H9 (cell line): ENCODE data around the gene FHIT. TPM values are rescaled to one million over a fixed set of nuclear protein-coding genes. Genes with fewer than 3 reads are reported as not detected.

Experiments used
- DNase-seq: peaks from one replicate; pipeline ENCODE4 v3.0.0-alpha.2; 2017
- H2AFZ ChIP-seq: one replicate; pipeline ENCODE4 v1.6.1; 2013; ENCODE audit warnings: mild to moderate bottlenecking, low read length, control low read depth, moderate library complexity
- H2AK5ac ChIP-seq: 2 replicates; pipeline ENCODE4 v1.6.1; 2013; ENCODE audit warnings: low read length, control low read depth, mixed read lengths; ENCODE audit not compliant: insufficient read length
- H2BK120ac ChIP-seq: one replicate; pipeline ENCODE4 v1.6.1; 2013; ENCODE audit warnings: low read depth, mild to moderate bottlenecking, low read length, control low read depth, inconsistent platforms; ENCODE audit not compliant: poor library complexity, severe bottlenecking
- H2BK12ac ChIP-seq: 2 replicates; pipeline ENCODE4 v1.6.1; 2013; ENCODE audit warnings: low read length, control low read depth, mixed read lengths, low read depth; ENCODE audit not compliant: insufficient read length
- H2BK15ac ChIP-seq: 2 replicates; pipeline ENCODE4 v1.6.1; 2013; ENCODE audit warnings: low read depth, low read length, control low read depth
- H2BK20ac ChIP-seq: one replicate; pipeline ENCODE4 v1.6.1; 2013; ENCODE audit warnings: low read depth, mild to moderate bottlenecking, low read length, control low read depth, inconsistent platforms; ENCODE audit not compliant: poor library complexity, severe bottlenecking
- H2BK5ac ChIP-seq: 2 replicates; pipeline ENCODE4 v1.6.1; 2013; ENCODE audit warnings: low read length, control low read depth, mixed read lengths; ENCODE audit not compliant: insufficient read length
- H3K14ac ChIP-seq: 2 replicates; pipeline ENCODE4 v1.6.1; 2013; ENCODE audit warnings: low read length, control low read depth; ENCODE audit not compliant: insufficient read depth
- H3K18ac ChIP-seq: 2 replicates; pipeline ENCODE4 v1.6.1; 2013; ENCODE audit warnings: low read depth, mild to moderate bottlenecking, mixed read lengths, low read length, control low read depth; ENCODE audit not compliant: insufficient read length
- H3K23ac ChIP-seq: 2 replicates; pipeline ENCODE4 v1.6.1; 2013; ENCODE audit warnings: low read length, control low read depth, mixed read lengths, low read depth; ENCODE audit not compliant: insufficient read length
- H3K23me2 ChIP-seq: 2 replicates; pipeline ENCODE4 v1.6.1; 2013; ENCODE audit warnings: low read depth, mild to moderate bottlenecking, mixed read lengths, low read length, control low read depth; ENCODE audit not compliant: insufficient read length, poor library complexity, severe bottlenecking
- H3K27ac ChIP-seq: 2 replicates; pipeline ENCODE4 v1.5.1; 2013; ENCODE audit warnings: low read length, control low read depth, mixed read lengths, low read depth; ENCODE audit not compliant: insufficient read length
- H3K27me3 ChIP-seq: 2 replicates; pipeline ENCODE4 v1.6.1; 2013; ENCODE audit warnings: low read length, control low read depth, inconsistent platforms; ENCODE audit not compliant: insufficient read depth
- H3K4ac ChIP-seq: 2 replicates; pipeline ENCODE4 v1.6.1; 2013; ENCODE audit warnings: low read depth, mild to moderate bottlenecking, control low read depth, inconsistent platforms, low read length, moderate library complexity
- H3K4me1 ChIP-seq: 2 replicates; pipeline ENCODE4 v1.6.1; 2013; ENCODE audit warnings: low read length, control low read depth, inconsistent platforms; ENCODE audit not compliant: insufficient read depth
- H3K4me2 ChIP-seq: 2 replicates; pipeline ENCODE4 v1.6.1; 2013; ENCODE audit warnings: low read length, control low read depth, mixed read lengths; ENCODE audit not compliant: insufficient read length, insufficient read depth
- H3K56ac ChIP-seq: 2 replicates; pipeline ENCODE4 v1.6.1; 2013; ENCODE audit warnings: low read depth, mild to moderate bottlenecking, mixed read lengths, low read length, control low read depth; ENCODE audit not compliant: insufficient read length
- H3K79me1 ChIP-seq: 2 replicates; pipeline ENCODE4 v1.6.1; 2013; ENCODE audit warnings: low read depth, mild to moderate bottlenecking, moderate library complexity, low read length, control low read depth, inconsistent platforms; ENCODE audit not compliant: insufficient read depth, poor library complexity, severe bottlenecking
- H3K79me2 ChIP-seq: 2 replicates; pipeline ENCODE4 v1.6.1; 2013; ENCODE audit warnings: low read length, control low read depth, inconsistent platforms; ENCODE audit not compliant: insufficient read depth
- H3K9ac ChIP-seq: 2 replicates; pipeline ENCODE4 v1.6.1; 2013; ENCODE audit warnings: low read length, control low read depth, mixed read lengths; ENCODE audit not compliant: insufficient read length; ENCODE audit errors: extremely low read depth
- H3K9me3 ChIP-seq: one replicate; pipeline ENCODE4 v1.6.1; 2013; ENCODE audit warnings: low read depth, low read length, inconsistent platforms; ENCODE audit not compliant: control insufficient read depth
- H3T11ph ChIP-seq: one replicate; pipeline ENCODE4 v1.6.1; 2013; ENCODE audit warnings: mild to moderate bottlenecking, low read length, control low read depth, inconsistent platforms
- H4K20me1 ChIP-seq: one replicate; pipeline ENCODE4 v1.6.1; 2013; ENCODE audit not compliant: control insufficient read depth, insufficient read length, insufficient read depth
- H4K5ac ChIP-seq: 2 replicates; pipeline ENCODE4 v1.6.1; 2013; ENCODE audit warnings: low read depth, mild to moderate bottlenecking, mixed read lengths, low read length, control low read depth; ENCODE audit not compliant: insufficient read length
- H4K8ac ChIP-seq: replicated peaks from 2 replicates; pipeline ENCODE4 v1.6.1; 2013; ENCODE audit warnings: low read length, control low read depth, mixed read lengths, low read depth; ENCODE audit not compliant: insufficient read length
- H4K91ac ChIP-seq: 2 replicates; pipeline ENCODE4 v1.6.1; 2013; ENCODE audit warnings: low read depth, mild to moderate bottlenecking, moderate library complexity, mixed read lengths, low read length, control low read depth; ENCODE audit not compliant: insufficient read length
- H3K27ac Mint-ChIP-seq, 3 experiments: 2 replicates in 2 of 3; 3 replicates in 1 of 3; pipeline ENCODE4 v1.8.0; 2020 to 2021; ENCODE audit warnings: mixed read lengths in 3 of 3, mild to moderate bottlenecking in 1 of 3, moderate library complexity in 1 of 3
- H3K27me3 Mint-ChIP-seq: 2 replicates; pipeline ENCODE4 v1.8.0; 2021; ENCODE audit warnings: low read depth, mild to moderate bottlenecking, moderate library complexity, mixed read lengths
- H3K36me3 Mint-ChIP-seq, 3 experiments: 2 replicates in 2 of 3; 3 replicates in 1 of 3; pipeline ENCODE4 v1.8.0; 2020 to 2021; ENCODE audit warnings: low read depth in 3 of 3, mixed read lengths in 3 of 3; ENCODE audit not compliant: insufficient read depth in 1 of 3
- H3K4me1 Mint-ChIP-seq, 2 experiments: 2 replicates each; pipeline ENCODE4 v1.8.0; 2020; ENCODE audit warnings: mixed read lengths in 2 of 2
- H3K4me3 Mint-ChIP-seq, 2 experiments: 2 replicates in 1 of 2; 3 replicates in 1 of 2; pipeline ENCODE4 v1.8.0; 2020 to 2021; ENCODE audit warnings: mild to moderate bottlenecking in 2 of 2, mixed read lengths in 2 of 2, moderate library complexity in 1 of 2
- H3K9me3 Mint-ChIP-seq, 2 experiments: 2 replicates in 1 of 2; 3 replicates in 1 of 2; pipeline ENCODE4 v1.8.0; 2020; ENCODE audit warnings: mild to moderate bottlenecking in 2 of 2, mixed read lengths in 2 of 2, moderate library complexity in 1 of 2
- CTCF ChIP-seq: fragments of 200-600 bp; sonication (generic); conservative IDR thresholded peaks from 3 replicates; pipeline ENCODE4 v1.8.0; 2021; ENCODE audit warnings: antibody characterized with exemption, mild to moderate bottlenecking
- WGBS: extraction: QIAGEN DNeasy Blood & Tissue Kit; methylation state at CpG from one replicate; pipeline ENCODE4 v1.1.7; 2013; ENCODE audit warnings: missing lambda C conversion rate, low lambda C conversion rate, mixed read lengths; ENCODE audit not compliant: insufficient read length; ENCODE audit errors: extremely low coverage; 5-methylcytosine and 5-hydroxymethylcytosine counted together
- total RNA-seq: library from RNA; stranded (reverse); gene quantifications from 2 replicates; pipeline ENCODE4 v1.2.1, GENCODE V29; 2021

Gene FHIT
- total RNA-seq, 1 experiment from 2014 or later = 3.0 TPM

- Histone ChIP-seq H3K14ac (no peak overlapping the region), H3K23ac (no peak overlapping the region), H2BK12ac (no peak overlapping the region), H3K18ac (no peak overlapping the region), H2AK5ac (no peak overlapping the region), H4K20me1 (no peaks in the 10 kb centered on the region), H3K4me1 (no peaks in the 10 kb centered on the region), H3K9me3 (no peaks in the 10 kb centered on the region), H3K27ac (no peak overlapping the region), H2BK120ac (no peak overlapping the region), H3K79me1 (no peaks in the 10 kb centered on the region), H4K91ac (no peak overlapping the region), H3T11ph (no peak overlapping the region), H3K56ac (no peak overlapping the region), H2AFZ (no peak overlapping the region), H3K4ac (no peak overlapping the region), H2BK20ac (no peak overlapping the region), H4K8ac (no peak overlapping the region), H3K23me2 (no peaks in the 10 kb centered on the region), H3K4me2 (no peak overlapping the region), H3K9ac (no peak overlapping the region), H3K79me2 (no peaks in the 10 kb centered on the region), H2BK5ac (no peak overlapping the region), H4K5ac (no peak overlapping the region), H3K27me3 (no peaks in the 10 kb centered on the region), H2BK15ac (no peak overlapping the region)
- no peak overlapping the region for H3K27ac Mint-ChIP-seq
- no CpG with 5 or more reads among the region's 4 CpGs for WGBS
- peaks cover 6 to 9% of the 10 kb centered on the region in 2 experiments for H3K4me1 Mint-ChIP-seq
- no peak for TF ChIP-seq CTCF
- H3K9me3 Mint-ChIP-seq = peaks cover 0 to 2% of the 10 kb centered on the region in 2 experiments; a peak in 1 of 5 replicates
- peaks cover 0 to 4% (median 0%) of the 10 kb centered on the region in 3 experiments; a peak in 2 of 7 replicates for H3K36me3 Mint-ChIP-seq
- H3K4me3 Mint-ChIP-seq = no peak overlapping the region
- no peak for DNase-seq
- no peaks in the 10 kb centered on the region; the same call in 1 of the 2 replicates for H3K27me3 Mint-ChIP-seq
Observed at GRCh38 chr3:59727902-59728586, 1523.2 kb downstream of the FHIT start.
